PC-3 (cell line): ENCODE data around the gene PHF13. TPM values are rescaled to one million over a fixed set of nuclear protein-coding genes. Genes with fewer than 3 reads are reported as not detected.

Experiments
- ATAC-seq: fragments of 200-7000 bp; cut with Tn5 transposase; 2 replicates; pipeline ENCODE4 v1.9.1; 2020; ENCODE audit warnings: mild to moderate bottlenecking, moderate library complexity
- BruUV-seq: library from RNA; stranded (reverse); fragments of 400-500 nt; replicated peaks from 2 replicates; lab custom pipeline; 2021; lab: Mats Ljungman, UMichigan
- CTCF ChIA-PET: fragments of 300-600 bp; sonication (Branson Sonifier 250); formaldehyde crosslinking; loops from one replicate; lab custom pipeline; 2022; ENCODE audit warnings: antibody characterized with exemption; lab: Charles Lee
- POLR2A ChIA-PET: fragments of 300-600 bp; sonication (Branson Sonifier 250); formaldehyde crosslinking; loops from one replicate; lab custom pipeline; 2022; ENCODE audit warnings: antibody characterized with exemption; ENCODE audit not compliant: unreplicated experiment; lab: Charles Lee
- DNase-seq: peaks from one replicate; pipeline ENCODE4 v3.0.0-alpha.2; 2015
- H2AFZ ChIP-seq: fragments of 300-600 bp; sonication (generic); 2 replicates; pipeline ENCODE4 v1.6.0; 2016; ENCODE audit warnings: antibody characterized with exemption, low read length
- H3F3A ChIP-seq: fragments of 300-600 bp; sonication (generic); one replicate; pipeline ENCODE4 v1.6.0; 2017; ENCODE audit warnings: antibody characterized with exemption, low read length, control low read depth, mild to moderate bottlenecking; ENCODE audit not compliant: unreplicated experiment
- H3K27ac ChIP-seq: fragments of 300-600 bp; sonication (generic); 2 replicates; pipeline ENCODE4 v1.5.1; 2016; ENCODE audit warnings: mild to moderate bottlenecking, low read length
- H3K27me3 ChIP-seq: fragments of 300-600 bp; sonication (generic); 2 replicates; pipeline ENCODE4 v1.6.1; 2016; ENCODE audit warnings: low read length, mixed read lengths
- H3K36me3 ChIP-seq: fragments of 300-600 bp; sonication (generic); 2 replicates; pipeline ENCODE4 v1.6.1; 2016; ENCODE audit warnings: low read depth, mixed run types, low read length, mixed read lengths
- H3K4me1 ChIP-seq: fragments of 300-600 bp; sonication (generic); 2 replicates; pipeline ENCODE4 v1.5.1; 2016; ENCODE audit warnings: low read length; ENCODE audit not compliant: insufficient read depth
- H3K4me2 ChIP-seq: fragments of 300-600 bp; sonication (generic); 2 replicates; pipeline ENCODE4 v1.6.0; 2016; ENCODE audit warnings: low read length
- H3K4me3 ChIP-seq: fragments of 300-600 bp; sonication (generic); 2 replicates; pipeline ENCODE4 v1.5.1; 2016; ENCODE audit warnings: mild to moderate bottlenecking, low read length, mixed read lengths
- H3K79me2 ChIP-seq: fragments of 300-600 bp; sonication (generic); 2 replicates; pipeline ENCODE4 v1.6.1; 2017; ENCODE audit warnings: low read length, mixed read lengths
- H3K9ac ChIP-seq: fragments of 300-600 bp; sonication (generic); 2 replicates; pipeline ENCODE4 v1.6.0; 2016; ENCODE audit warnings: mild to moderate bottlenecking, low read length
- H3K9me2 ChIP-seq: fragments of 300-600 bp; sonication (generic); replicated peaks from 2 replicates; pipeline ENCODE4 v1.6.1; 2016; ENCODE audit warnings: mixed run types, low read length, mixed read lengths
- H3K9me3 ChIP-seq: fragments of 300-600 bp; sonication (generic); 2 replicates; pipeline ENCODE4 v1.6.1; 2016; ENCODE audit warnings: low read length, mixed read lengths
- H4K20me1 ChIP-seq: fragments of 300-600 bp; sonication (generic); 2 replicates; pipeline ENCODE4 v1.6.1; 2016; ENCODE audit warnings: low read length, mixed read lengths
- EZH2 ChIP-seq: fragments of 300-600 bp; sonication (generic); IDR thresholded peaks from one replicate; pipeline ENCODE4 v1.6.1; 2017; ENCODE audit warnings: antibody characterized with exemption, mild to moderate bottlenecking, low read length; ENCODE audit not compliant: unreplicated experiment
- EZH2phosphoT487 ChIP-seq: fragments of 300-600 bp; sonication (generic); IDR thresholded peaks from 2 replicates; pipeline ENCODE4 v1.6.1; 2018; ENCODE audit warnings: mild to moderate bottlenecking, antibody characterized with exemption, low read length, borderline replicate concordance
- intact Hi-C: fragments of 100-400 bp; cut with micrococcal nuclease; formaldehyde crosslinking; loops from 2 replicates; pipeline ENCODE4 v1.9.0; 2023
- total RNA-seq: library from RNA; depleted of rRNA; stranded (reverse); fragments of >200 nt; gene quantifications from 2 replicates; pipeline ENCODE4 v1.2.3, GENCODE V29; 2014
- TF ChIP-seq, protein P1 (sequence below): fragments of 300-600 bp; sonication (generic); conservative IDR thresholded peaks from 2 replicates; pipeline ENCODE4 v1.5.1; 2017; ENCODE audit warnings: antibody characterized with exemption, low read depth, mild to moderate bottlenecking, low read length

PHF13 gene
- total RNA-seq, 1 experiment from 2014 or later: 13.2 TPM

DNA sequence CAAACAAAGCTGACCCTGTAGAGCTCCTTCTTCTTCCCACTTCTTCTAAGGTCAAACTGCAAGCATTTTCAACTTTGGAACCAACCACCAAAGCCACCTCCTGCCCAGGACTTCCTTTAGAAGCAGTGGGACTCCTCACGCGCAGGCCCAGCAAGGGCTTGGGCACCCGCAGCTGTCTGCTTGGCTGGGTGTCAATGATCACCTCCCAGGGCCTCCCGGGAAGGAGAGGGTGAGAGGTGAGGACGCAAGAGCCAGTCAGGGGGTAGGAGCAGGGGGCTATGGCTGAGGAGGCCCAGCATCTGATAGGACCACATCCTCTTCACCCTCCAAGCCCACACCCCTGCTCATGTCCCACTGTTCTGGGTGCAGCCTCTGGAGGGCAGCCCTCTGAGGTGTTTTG lies 21.1 kb upstream of the PHF13 start:
- H3K27ac ChIP-seq: no peak overlapping the region
- H4K20me1 ChIP-seq: peaks cover 54% of the 10 kb centered on the region

GRCh38 chr1:6592865-6593593 lies 20.5 kb upstream of the PHF13 start:
- DNase-seq (no peak), ATAC-seq (no peak)
- Histone ChIP-seq H3K36me3 (peaks cover 78% of the 10 kb centered on the region), H3K4me3 (no peak overlapping the region), H3F3A (no peaks in the 10 kb centered on the region), H3K4me1 (peaks cover under 1% of the 10 kb centered on the region; the same call in 1 of the 2 replicates), H2AFZ (no peak overlapping the region), H4K20me1 (peaks cover 60% of the 10 kb centered on the region), H3K27me3 (no peaks in the 10 kb centered on the region), H3K9ac (no peak overlapping the region), H3K27ac (no peak overlapping the region), H3K9me3 (no peaks in the 10 kb centered on the region), H3K9me2 (no peaks in the 10 kb centered on the region), H3K4me2 (no peak overlapping the region), H3K79me2 (peaks cover 38% of the 10 kb centered on the region)
- TF ChIP-seq EZH2phosphoT487: no peak
- TF ChIP-seq, protein P1, sequence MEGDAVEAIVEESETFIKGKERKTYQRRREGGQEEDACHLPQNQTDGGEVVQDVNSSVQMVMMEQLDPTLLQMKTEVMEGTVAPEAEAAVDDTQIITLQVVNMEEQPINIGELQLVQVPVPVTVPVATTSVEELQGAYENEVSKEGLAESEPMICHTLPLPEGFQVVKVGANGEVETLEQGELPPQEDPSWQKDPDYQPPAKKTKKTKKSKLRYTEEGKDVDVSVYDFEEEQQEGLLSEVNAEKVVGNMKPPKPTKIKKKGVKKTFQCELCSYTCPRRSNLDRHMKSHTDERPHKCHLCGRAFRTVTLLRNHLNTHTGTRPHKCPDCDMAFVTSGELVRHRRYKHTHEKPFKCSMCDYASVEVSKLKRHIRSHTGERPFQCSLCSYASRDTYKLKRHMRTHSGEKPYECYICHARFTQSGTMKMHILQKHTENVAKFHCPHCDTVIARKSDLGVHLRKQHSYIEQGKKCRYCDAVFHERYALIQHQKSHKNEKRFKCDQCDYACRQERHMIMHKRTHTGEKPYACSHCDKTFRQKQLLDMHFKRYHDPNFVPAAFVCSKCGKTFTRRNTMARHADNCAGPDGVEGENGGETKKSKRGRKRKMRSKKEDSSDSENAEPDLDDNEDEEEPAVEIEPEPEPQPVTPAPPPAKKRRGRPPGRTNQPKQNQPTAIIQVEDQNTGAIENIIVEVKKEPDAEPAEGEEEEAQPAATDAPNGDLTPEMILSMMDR: no peak
- TF ChIP-seq EZH2: no peak
- ChIA-PET CTCF (no interaction called here), POLR2A (no interaction called here)
- intact Hi-C loops: no loop called here
- no TSS peak for BruUV-seq

More for the DNA sequence above, 21.1 kb upstream of the PHF13 start:
- no peak for DNase-seq
- H3K9me2 ChIP-seq: no peaks in the 10 kb centered on the region
- no peak overlapping the region for H2AFZ ChIP-seq
- POLR2A ChIA-PET: interaction anchor here (0.6 kb wide), 1 partner anchor 1435 kb away, joined by 3 read pairs; no protein-coding TSS in a partner anchor
- no peak overlapping the region for H3K9ac ChIP-seq
- CTCF ChIA-PET: no interaction called here
- no peak overlapping the region for H3K4me3 ChIP-seq
- no peak overlapping the region for H3K4me2 ChIP-seq
- H3F3A ChIP-seq: no peaks in the 10 kb centered on the region
- TF ChIP-seq EZH2: no peak
- TF ChIP-seq EZH2phosphoT487: no peak
- TF ChIP-seq, protein P1: no peak
- no peaks in the 10 kb centered on the region for H3K9me3 ChIP-seq
- BruUV-seq: no TSS peak
- H3K36me3 ChIP-seq: peaks cover 73% of the 10 kb centered on the region
- intact Hi-C loops: no loop called here
- H3K79me2 ChIP-seq: peaks cover 32% of the 10 kb centered on the region
- H3K27me3 ChIP-seq: no peaks in the 10 kb centered on the region
- no peak for ATAC-seq
- H3K4me1 ChIP-seq: peaks cover 7% of the 10 kb centered on the region

DNA sequence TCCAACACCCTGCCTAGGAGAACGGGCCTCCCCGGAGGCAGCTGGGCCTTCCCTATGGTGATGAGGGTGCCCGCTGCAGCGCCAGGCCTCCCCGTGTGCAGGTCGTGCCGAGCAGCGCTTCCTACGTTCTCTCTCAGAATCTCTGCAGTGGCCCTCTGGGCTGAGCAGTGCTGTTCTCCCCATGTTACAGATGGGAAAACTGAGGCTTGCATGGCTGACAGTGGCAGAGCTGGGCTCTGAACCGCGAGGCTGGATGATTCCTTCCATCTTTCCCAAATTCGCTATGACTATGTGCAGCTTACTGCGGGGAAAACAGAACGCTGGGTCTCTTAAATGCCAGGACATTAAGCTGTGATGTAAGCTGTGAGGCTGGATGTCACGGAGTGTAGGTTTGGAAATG lies 19.7 kb upstream of the PHF13 start:
- no peaks in the 10 kb centered on the region for H3K27me3 ChIP-seq
- peaks cover 1% of the 10 kb centered on the region for H3K4me1 ChIP-seq
- no peak overlapping the region for H3K4me3 ChIP-seq
- no peak overlapping the region for H3K27ac ChIP-seq
- no peak overlapping the region for H3K4me2 ChIP-seq
- peaks cover 64% of the 10 kb centered on the region for H4K20me1 ChIP-seq
- CTCF ChIA-PET: no interaction called here
- TF ChIP-seq EZH2phosphoT487 (no peak), EZH2 (no peak)
- TF ChIP-seq, protein P1: no peak
- H3K9me3 ChIP-seq: no peaks in the 10 kb centered on the region
- H3K9ac ChIP-seq: no peak overlapping the region
- H3F3A ChIP-seq: no peaks in the 10 kb centered on the region
- no peak for ATAC-seq
- H3K9me2 ChIP-seq: no peaks in the 10 kb centered on the region
- peaks cover 46% of the 10 kb centered on the region for H3K79me2 ChIP-seq
- POLR2A ChIA-PET: no interaction called here
- H2AFZ ChIP-seq: no peak overlapping the region
- intact Hi-C loops: no loop called here
- BruUV-seq: no TSS peak
- no peak for DNase-seq
- H3K36me3 ChIP-seq: peaks cover 76% of the 10 kb centered on the region
